ENCODE results near the gene TSPAN18.

DNA sequence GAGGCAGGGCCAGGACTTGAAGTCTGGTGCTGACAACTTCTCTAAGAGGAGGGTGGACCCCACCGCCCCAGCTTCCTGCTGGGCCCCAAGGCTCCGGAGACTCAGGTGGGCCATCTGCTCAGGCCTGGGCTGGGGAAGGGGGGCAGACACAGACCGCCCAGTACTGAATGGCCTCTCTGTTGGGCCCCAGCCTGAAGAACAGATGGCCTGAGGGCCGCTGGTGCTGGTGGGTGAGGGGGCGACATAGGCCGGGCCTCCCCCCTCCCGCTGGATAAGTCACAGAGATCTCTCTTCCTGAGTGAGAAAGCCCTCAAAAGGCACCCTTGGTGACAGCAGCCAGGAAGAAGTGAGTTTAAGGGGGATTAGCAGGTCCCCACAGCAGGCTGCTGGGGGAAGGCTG, 236.4 kb downstream of the TSPAN18 start:
- no peak for TF ChIP-seq EZH2phosphoT487 (IDR thresholded peaks at IDR 0.05; ENCODE audit: low read depth)
- no peak for TF ChIP-seq CTCF (IDR thresholded peaks at IDR 0.05; ENCODE audit: low read depth, low read length)

Measured in OCI-LY3 (cell line).